ENCODE data around the gene NFE2.

The NFE2 gene

DNA sequence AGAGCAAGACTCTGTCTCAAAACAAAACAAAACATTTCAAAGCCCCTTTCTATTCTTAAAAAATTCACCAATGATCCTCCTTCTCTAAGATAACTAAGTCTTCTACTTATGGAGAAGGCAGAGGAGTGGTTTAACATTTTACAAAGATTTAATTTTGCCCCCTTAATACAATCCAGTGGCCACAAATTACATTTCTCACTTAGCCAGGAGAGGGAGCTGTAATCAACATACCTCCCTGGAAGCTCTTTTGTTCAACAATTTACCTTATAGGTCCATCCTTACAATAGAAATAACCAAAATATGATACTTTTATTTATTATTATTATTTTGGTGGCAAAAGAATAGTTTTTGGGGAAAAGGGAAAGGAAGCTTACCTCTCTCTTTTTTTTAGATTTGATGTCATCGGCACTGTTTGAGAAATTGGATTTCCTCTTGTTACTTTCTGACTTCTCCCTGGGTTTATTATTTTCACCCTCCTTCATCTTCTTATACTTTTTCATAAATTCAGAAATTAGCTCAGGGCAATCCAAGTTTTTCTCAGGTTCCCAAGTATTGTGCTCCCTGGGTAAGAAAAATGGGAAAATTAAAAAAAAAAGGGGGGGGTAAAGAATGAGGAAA, 49.0 kb downstream of the NFE2 start:
- no peaks in the 10 kb centered on the region for H4K20me1 ChIP-seq (ENCODE audit: insufficient read depth, low read length)
- no peak overlapping the region for H3K4me3 ChIP-seq (ENCODE audit: low read depth, low read length, poor library complexity, severe bottlenecking)
- no peak overlapping the region for H3K27ac ChIP-seq (ENCODE audit: low read depth, low read length, poor library complexity, severe bottlenecking)
- peaks cover 86% of the 10 kb centered on the region for H3K36me3 ChIP-seq (ENCODE audit: insufficient read depth, low read length)
- peaks cover 5% of the 10 kb centered on the region; the same call in 1 of the 2 replicates for H3K79me2 ChIP-seq (ENCODE audit: insufficient read depth, low read length)
- TF ChIP-seq, protein P1, sequence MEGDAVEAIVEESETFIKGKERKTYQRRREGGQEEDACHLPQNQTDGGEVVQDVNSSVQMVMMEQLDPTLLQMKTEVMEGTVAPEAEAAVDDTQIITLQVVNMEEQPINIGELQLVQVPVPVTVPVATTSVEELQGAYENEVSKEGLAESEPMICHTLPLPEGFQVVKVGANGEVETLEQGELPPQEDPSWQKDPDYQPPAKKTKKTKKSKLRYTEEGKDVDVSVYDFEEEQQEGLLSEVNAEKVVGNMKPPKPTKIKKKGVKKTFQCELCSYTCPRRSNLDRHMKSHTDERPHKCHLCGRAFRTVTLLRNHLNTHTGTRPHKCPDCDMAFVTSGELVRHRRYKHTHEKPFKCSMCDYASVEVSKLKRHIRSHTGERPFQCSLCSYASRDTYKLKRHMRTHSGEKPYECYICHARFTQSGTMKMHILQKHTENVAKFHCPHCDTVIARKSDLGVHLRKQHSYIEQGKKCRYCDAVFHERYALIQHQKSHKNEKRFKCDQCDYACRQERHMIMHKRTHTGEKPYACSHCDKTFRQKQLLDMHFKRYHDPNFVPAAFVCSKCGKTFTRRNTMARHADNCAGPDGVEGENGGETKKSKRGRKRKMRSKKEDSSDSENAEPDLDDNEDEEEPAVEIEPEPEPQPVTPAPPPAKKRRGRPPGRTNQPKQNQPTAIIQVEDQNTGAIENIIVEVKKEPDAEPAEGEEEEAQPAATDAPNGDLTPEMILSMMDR (IDR thresholded peaks at IDR 0.05; ENCODE audit: low read length) = peak; percentile 72
- no peak for TF ChIP-seq EZH2 (IDR thresholded peaks at IDR 0.05; ENCODE audit: borderline replicate concordance, low read length)
- no peaks in the 10 kb centered on the region for H3K9me2 ChIP-seq (ENCODE audit: low read depth, low read length)
- H3K9me3 ChIP-seq (ENCODE audit: low read length) = no peaks in the 10 kb centered on the region
- peaks cover 5% of the 10 kb centered on the region for H3K4me1 ChIP-seq (ENCODE audit: insufficient read depth, low read length, severe bottlenecking)
- no peak overlapping the region for H3K9ac ChIP-seq (ENCODE audit: low read length)
- H3K4me2 ChIP-seq (ENCODE audit: low read length) = no peak overlapping the region
- H3F3A ChIP-seq (ENCODE audit: insufficient read depth, low read length) = no peaks in the 10 kb centered on the region
- no peak overlapping the region for H2AFZ ChIP-seq (ENCODE audit: low read length)
- H3K27me3 ChIP-seq (ENCODE audit: insufficient read depth, low read length) = no peaks in the 10 kb centered on the region

DNA sequence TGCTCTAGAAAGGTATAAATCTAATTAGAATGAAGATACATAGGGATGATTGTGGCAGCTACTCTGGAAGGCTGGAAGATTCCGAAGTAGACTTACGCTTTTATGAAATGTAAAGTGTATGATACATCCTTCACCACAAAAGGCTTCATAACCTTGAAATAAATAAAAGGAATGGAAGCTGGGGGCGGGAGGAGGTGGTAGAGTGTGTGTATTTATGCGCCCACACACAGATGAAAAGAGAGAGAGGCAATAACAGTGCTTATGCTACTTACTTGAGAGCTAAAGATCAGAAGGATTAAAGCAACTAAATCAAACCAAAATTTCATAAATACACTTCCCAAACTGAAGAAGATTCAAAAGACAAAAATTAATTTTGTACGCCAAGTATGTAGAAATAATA, 51.3 kb downstream of the NFE2 start:
- H3K27ac ChIP-seq (ENCODE audit: low read depth, low read length, poor library complexity, severe bottlenecking) = no peak overlapping the region
- H3K27me3 ChIP-seq (ENCODE audit: insufficient read depth, low read length) = no peaks in the 10 kb centered on the region
- H4K20me1 ChIP-seq (ENCODE audit: insufficient read depth, low read length) = no peaks in the 10 kb centered on the region
- H3K9me2 ChIP-seq (ENCODE audit: low read depth, low read length) = no peaks in the 10 kb centered on the region
- no peaks in the 10 kb centered on the region for H3K9me3 ChIP-seq (ENCODE audit: low read length)
- H3K79me2 ChIP-seq (ENCODE audit: insufficient read depth, low read length) = no peaks in the 10 kb centered on the region
- H3K36me3 ChIP-seq (ENCODE audit: insufficient read depth, low read length) = peaks cover 86% of the 10 kb centered on the region
- no peak overlapping the region for H3K4me2 ChIP-seq (ENCODE audit: low read length)
- H3K4me1 ChIP-seq (ENCODE audit: insufficient read depth, low read length, severe bottlenecking) = peaks cover 5% of the 10 kb centered on the region
- no peak overlapping the region for H2AFZ ChIP-seq (ENCODE audit: low read length)
- no peaks in the 10 kb centered on the region for H3F3A ChIP-seq (ENCODE audit: insufficient read depth, low read length)
- no peak for TF ChIP-seq EZH2 (IDR thresholded peaks at IDR 0.05; ENCODE audit: borderline replicate concordance, low read length)
- TF ChIP-seq, protein P1 (IDR thresholded peaks at IDR 0.05; ENCODE audit: low read length) = no peak
- no peak overlapping the region for H3K4me3 ChIP-seq (ENCODE audit: low read depth, low read length, poor library complexity, severe bottlenecking)
- H3K9ac ChIP-seq (ENCODE audit: low read length) = no peak overlapping the region

DNA sequence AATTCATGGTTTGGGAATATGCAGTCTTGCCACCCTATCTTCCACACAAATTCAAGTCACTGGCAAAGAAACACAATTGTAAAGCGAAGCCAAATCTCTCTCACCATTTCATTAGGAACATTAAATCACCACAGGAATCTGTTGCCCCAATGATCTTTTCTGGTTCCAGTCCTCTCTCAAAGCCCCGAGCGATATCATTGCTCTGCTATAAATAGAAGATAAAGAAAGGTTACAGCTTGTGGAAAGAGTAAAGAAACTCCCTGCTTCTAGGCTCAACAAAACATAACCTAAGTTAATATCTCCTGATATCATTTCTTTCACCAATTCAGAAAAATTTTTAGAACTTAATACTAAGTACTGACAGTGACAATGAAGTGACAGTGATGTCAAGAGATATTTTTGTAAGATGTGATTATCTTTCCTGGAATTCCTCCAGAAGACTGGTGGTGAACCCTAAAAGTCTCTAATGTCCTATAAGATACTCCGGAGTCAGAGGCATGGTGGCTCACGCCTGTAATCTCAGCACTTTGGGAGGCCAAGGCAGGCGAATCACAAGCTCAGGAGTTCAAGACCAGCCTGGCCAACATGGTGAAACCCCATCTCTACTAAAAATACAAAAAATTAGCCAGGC, 54.7 kb downstream of the NFE2 start:
- H4K20me1 ChIP-seq (ENCODE audit: insufficient read depth, low read length) = no peaks in the 10 kb centered on the region
- no peak overlapping the region for H3K4me3 ChIP-seq (ENCODE audit: low read depth, low read length, poor library complexity, severe bottlenecking)
- H3K4me1 ChIP-seq (ENCODE audit: insufficient read depth, low read length, severe bottlenecking) = no peaks in the 10 kb centered on the region
- H3K4me2 ChIP-seq (ENCODE audit: low read length) = no peak overlapping the region
- H3K9ac ChIP-seq (ENCODE audit: low read length) = no peak overlapping the region
- peaks cover 85% of the 10 kb centered on the region for H3K36me3 ChIP-seq (ENCODE audit: insufficient read depth, low read length)
- TF ChIP-seq, protein P1 (IDR thresholded peaks at IDR 0.05; ENCODE audit: low read length) = no peak
- no peak for TF ChIP-seq EZH2 (IDR thresholded peaks at IDR 0.05; ENCODE audit: borderline replicate concordance, low read length)
- no peak overlapping the region for H3K27ac ChIP-seq (ENCODE audit: low read depth, low read length, poor library complexity, severe bottlenecking)
- H3F3A ChIP-seq (ENCODE audit: insufficient read depth, low read length) = no peaks in the 10 kb centered on the region
- no peaks in the 10 kb centered on the region for H3K79me2 ChIP-seq (ENCODE audit: insufficient read depth, low read length)
- H3K27me3 ChIP-seq (ENCODE audit: insufficient read depth, low read length) = no peaks in the 10 kb centered on the region
- no peaks in the 10 kb centered on the region for H3K9me3 ChIP-seq (ENCODE audit: low read length)
- H3K9me2 ChIP-seq (ENCODE audit: low read depth, low read length) = no peaks in the 10 kb centered on the region
- H2AFZ ChIP-seq (ENCODE audit: low read length) = no peak overlapping the region

Measured in OCI-LY1 (cell line).